ENCODE data around the gene ST3GAL3.

The ST3GAL3 gene

GRCh38 chr1:43835082-43836021, 128.0 kb downstream of the ST3GAL3 start:
- TF ChIP-seq ZFX (IDR thresholded peaks at IDR 0.05), result no peak
- TF ChIP-seq CTCF (conservative IDR thresholded peaks at IDR 0.05), result no peak
- H3K27ac ChIP-seq, result no peak overlapping the region

GRCh38 chr1:43836267-43836951, 129.1 kb downstream of the ST3GAL3 start:
- H3K27ac ChIP-seq, result no peak overlapping the region
- TF ChIP-seq ZFX (IDR thresholded peaks at IDR 0.05), result no peak
- no peak for TF ChIP-seq CTCF (conservative IDR thresholded peaks at IDR 0.05)

- TF ChIP-seq CTCF (conservative IDR thresholded peaks at IDR 0.05) (no peak), ZFX (IDR thresholded peaks at IDR 0.05) (no peak)
- no peak overlapping the region for H3K27ac ChIP-seq
These were observed 131.7 kb downstream of the ST3GAL3 start for GRCh38 chr1:43839056-43839455.

GRCh38 chr1:43841321-43842174, 134.2 kb downstream of the ST3GAL3 start:
- H3K27ac ChIP-seq, result no peak overlapping the region
- TF ChIP-seq CTCF (conservative IDR thresholded peaks at IDR 0.05) (no peak), ZFX (IDR thresholded peaks at IDR 0.05) (no peak)

GRCh38 chr1:43842175-43842498, 134.8 kb downstream of the ST3GAL3 start:
- TF ChIP-seq CTCF (conservative IDR thresholded peaks at IDR 0.05) (no peak), ZFX (IDR thresholded peaks at IDR 0.05) (no peak)
- H3K27ac ChIP-seq, result no peak overlapping the region

- no peak overlapping the region for H3K27ac ChIP-seq
- TF ChIP-seq CTCF (conservative IDR thresholded peaks at IDR 0.05) (no peak), ZFX (IDR thresholded peaks at IDR 0.05) (no peak)
These were observed 136.3 kb downstream of the ST3GAL3 start for GRCh38 chr1:43843684-43844083.

All from C4-2B (cell line).